Urothelium cell line (cell line): ENCODE results near the gene P3H4.
A peak's percentile ranks its signal among the peaks of the same experiment; 100 is the strongest.

Source experiments
- DNase-seq: peaks from one replicate; pipeline ENCODE4 v3.0.0; 2011; ENCODE audit warnings: low spot score, mixed read lengths
- FAIRE-seq: peaks from 2 replicates; lab custom pipeline; 2011; peaks lifted over from hg19 to GRCh38; lab: Jason Lieb, UNC

Gene P3H4

DNA sequence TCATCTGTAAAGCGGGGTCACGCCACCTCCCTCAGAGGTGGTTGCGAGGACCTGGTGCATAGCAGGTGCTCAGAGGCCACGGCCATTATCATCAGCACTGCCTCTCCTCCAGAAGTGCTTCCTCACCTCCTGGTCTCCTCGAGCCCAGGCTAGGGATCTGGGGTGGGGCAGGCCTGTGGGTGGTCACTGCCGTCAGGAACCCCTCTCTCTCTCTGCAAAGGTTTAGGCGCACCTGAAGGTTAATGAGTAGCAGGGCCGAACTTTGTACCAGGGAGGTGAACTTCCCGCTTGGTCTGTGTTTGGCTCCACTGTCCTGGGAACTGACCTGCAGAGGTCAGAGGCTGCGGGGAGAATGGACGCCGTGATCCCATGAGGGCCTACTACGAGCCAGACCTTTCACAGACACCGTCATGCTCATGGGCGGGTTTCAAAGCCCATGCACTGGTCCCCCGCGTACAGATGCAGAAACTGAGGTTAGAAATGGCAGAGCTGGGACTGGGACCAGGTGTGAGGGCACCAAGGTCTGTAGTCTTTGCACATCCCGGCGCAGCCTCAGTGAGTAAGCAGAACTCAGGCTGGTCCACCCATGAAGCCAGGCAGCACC lies 39.1 kb downstream of the P3H4 start:
- FAIRE-seq, result no peak
- DNase-seq, result no peak

- FAIRE-seq (no peak), DNase-seq (no peak)
Observed at GRCh38 chr17:41772218-41772585, 39.5 kb downstream of the P3H4 start.

DNA sequence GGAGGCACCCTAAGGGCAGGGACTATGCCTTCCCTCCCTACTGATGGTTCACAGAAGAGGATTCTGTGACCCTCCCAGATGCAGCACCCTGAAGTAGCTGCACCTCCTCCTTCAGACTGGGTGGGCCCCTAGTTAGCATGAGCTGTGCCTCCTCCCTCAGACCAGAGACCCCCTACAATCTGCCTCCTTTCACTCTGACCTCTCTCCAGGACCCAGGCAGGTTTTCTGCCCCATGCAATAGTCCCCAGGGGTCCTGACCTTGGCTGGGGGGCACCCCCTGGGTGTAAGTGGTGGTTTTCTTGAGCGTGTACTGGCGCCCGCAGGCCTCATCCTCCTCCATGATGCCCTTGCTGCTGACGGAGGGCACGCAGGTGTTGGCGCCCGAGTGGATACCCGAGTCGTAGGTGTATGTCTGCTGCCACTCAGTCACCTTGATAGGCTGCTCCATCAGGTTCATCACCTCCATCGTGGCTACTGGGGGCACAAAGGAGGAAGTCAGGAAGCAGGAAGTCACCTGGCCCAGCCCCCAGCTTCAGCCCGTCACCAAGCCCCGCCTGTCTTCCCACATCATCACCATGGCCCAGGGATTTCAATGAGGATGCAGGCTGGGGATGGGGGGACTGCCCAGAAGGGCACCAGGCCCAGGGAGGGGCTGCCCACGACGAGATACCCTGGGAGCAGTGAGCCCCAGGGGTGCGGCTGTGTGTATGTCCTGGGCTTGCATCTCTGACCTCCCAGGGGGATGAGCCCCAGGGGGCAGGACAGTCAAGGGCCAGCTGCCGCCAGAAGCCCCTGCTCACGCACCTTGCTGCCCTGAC lies 40.2 kb downstream of the P3H4 start:
- FAIRE-seq, result no peak

DNA sequence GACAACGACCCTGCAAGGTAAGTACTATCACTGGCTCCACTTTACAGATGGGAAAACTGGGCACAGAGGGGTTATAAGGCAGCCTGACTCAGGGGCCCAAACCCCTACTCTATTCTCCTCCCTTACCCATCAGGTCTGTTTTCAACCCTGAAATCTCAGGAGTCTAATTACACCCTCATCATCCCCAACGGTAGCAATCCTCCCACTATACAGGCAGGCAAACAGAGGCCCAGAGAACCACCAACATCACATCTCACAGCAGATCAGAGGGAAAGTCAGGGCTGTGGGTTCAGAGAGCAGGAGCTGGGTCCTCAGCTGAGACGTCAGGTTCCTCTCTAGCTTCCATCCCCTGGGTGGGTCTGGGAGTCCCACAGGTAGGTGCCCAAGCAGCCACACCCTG lies 41.8 kb downstream of the P3H4 start:
- no peak for DNase-seq

More for the DNA sequence above, 40.2 kb downstream of the P3H4 start:
- DNase-seq, result no peak

DNA sequence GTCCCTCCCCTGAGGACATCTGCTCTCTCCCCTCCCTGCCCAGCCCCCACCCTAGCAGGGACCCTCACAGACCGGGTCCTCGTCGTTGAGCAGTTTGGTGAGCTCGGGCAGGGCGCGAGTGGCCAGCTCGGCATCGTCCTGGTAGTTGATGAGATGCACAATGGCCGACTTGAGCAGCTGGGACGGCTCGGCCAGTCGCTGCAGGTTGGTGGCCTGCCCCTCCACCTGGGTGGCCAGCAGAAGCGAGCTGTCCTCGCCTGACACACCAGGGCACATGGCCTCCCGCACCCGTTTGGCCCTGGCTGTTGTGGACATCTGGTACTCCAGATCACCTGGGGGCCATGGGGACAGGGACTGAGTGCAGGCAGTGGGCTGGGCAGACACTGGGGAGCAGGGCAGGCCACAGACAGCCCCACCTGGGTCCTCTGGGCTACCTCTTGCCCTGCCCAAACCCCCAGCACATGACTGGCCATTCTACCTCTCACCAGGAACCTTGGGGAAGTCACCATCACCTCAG lies 42.3 kb downstream of the P3H4 start:
- FAIRE-seq (no peak), DNase-seq (no peak)

More for the DNA sequence above, 41.8 kb downstream of the P3H4 start:
- no peak for FAIRE-seq

GRCh38 chr17:41768682-41769288 lies 43.0 kb downstream of the P3H4 start:
- no peak for FAIRE-seq

GRCh38 chr17:41767324-41768042 lies 44.3 kb downstream of the P3H4 start:
- DNase-seq, result no peak
- no peak for FAIRE-seq

More at GRCh38 chr17:41768682-41769288, 43.0 kb downstream of the P3H4 start:
- DNase-seq, result no peak

DNA sequence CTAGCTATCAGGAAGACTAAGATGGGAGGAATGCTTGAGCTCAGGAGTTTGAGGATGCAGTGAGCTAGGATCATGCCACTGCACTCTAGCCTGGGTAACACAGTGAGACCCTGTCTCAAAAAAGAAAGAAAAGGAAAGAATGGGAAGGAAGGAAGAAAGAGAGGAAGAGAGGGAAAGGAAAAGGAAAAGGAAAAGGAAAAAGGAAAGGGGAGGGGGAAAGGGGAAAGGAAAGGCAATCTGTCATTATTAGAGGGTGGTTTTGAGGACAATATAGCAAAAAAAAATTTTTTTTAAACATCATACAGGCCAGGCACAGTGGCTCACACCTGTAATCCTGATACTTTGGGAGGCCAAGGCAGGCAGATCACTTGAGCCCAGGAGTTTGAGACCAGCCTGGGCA lies 45.6 kb downstream of the P3H4 start:
- DNase-seq (no peak), FAIRE-seq (no peak)

DNA sequence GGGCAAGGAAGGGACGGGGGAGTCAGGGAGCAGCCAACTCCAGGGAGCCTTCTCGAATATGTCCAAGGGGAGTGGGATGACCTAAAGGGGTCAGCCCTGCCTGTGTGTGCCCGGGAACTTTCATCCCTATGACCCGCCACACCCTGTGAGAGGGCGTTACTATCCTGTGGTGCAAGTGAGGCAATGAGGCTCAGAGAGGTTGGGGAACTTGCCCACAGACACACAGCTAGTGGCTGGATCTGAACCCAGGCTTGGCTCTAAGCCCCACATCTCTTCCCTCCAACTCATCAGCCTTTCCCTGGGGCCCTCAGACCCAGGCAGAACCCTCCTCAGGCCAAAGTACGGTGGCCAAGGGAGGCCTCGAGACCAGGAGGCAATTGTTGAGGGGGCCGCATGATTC lies 48.4 kb downstream of the P3H4 start:
- FAIRE-seq (peak; percentile 13), DNase-seq (no peak)

GRCh38 chr17:41762841-41763240 lies 48.9 kb downstream of the P3H4 start:
- DNase-seq (no peak), FAIRE-seq (no peak)

GRCh38 chr17:41762391-41762790 lies 49.4 kb downstream of the P3H4 start:
- FAIRE-seq (no peak), DNase-seq (no peak)

DNA sequence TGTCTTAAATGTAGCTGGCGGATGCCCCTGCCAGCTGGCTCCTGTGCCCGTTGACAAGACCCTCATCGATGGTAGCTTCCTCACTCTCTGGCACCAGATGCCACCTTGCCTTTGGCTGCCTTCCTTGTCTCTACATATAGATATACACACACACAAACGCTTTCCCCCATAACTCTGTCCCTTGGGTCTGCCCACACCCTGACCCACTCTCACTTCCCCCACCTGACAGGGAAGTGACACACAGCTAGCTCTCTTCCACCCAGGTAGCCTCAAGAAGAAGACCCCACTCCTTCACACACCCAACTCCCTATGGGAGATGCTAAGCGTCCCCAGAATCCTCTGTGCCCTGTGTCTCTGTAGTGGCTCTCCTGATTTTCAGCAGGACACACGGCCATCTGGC lies 50.9 kb downstream of the P3H4 start:
- FAIRE-seq (no peak), DNase-seq (no peak)

- no peak for FAIRE-seq
- no peak for DNase-seq
Observed at GRCh38 chr17:41758601-41759000, 53.1 kb downstream of the P3H4 start.

DNA sequence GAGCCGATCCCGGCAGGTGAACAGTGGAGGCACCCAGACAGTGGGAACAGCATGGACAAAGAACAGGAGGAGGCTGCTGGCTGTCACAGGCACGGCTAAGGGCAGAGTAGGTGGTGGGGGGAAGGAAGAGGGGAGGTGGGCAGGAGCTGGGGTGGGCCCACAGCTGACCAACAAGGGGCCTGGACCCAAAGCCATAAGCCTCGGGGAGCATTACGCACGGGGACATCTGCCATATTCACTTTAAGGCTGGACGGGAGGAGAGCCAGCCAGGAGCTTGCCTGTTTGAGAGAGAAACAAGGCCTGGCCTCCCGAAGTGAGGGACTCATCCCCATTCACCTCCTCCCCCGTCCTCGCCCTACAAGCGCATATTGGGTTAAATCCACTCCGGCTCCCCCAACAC lies 57.7 kb downstream of the P3H4 start:
- FAIRE-seq (no peak), DNase-seq (no peak)
